Activated T-cell treated with anti-CD3 and anti-CD28 coated beads for 24 hours (primary cell): ENCODE data around the gene CREBRF.
"Not testable (repeated sequence)": the region's sequence is repeated elsewhere in the genome, so short reads cannot be mapped to it uniquely, and the experiment has no call there.

Experiments used
- DNase-seq: peaks from one replicate; pipeline ENCODE4 v3.0.0-alpha.2; 2020; ENCODE audit warnings: low read depth

The CREBRF gene, protein sequence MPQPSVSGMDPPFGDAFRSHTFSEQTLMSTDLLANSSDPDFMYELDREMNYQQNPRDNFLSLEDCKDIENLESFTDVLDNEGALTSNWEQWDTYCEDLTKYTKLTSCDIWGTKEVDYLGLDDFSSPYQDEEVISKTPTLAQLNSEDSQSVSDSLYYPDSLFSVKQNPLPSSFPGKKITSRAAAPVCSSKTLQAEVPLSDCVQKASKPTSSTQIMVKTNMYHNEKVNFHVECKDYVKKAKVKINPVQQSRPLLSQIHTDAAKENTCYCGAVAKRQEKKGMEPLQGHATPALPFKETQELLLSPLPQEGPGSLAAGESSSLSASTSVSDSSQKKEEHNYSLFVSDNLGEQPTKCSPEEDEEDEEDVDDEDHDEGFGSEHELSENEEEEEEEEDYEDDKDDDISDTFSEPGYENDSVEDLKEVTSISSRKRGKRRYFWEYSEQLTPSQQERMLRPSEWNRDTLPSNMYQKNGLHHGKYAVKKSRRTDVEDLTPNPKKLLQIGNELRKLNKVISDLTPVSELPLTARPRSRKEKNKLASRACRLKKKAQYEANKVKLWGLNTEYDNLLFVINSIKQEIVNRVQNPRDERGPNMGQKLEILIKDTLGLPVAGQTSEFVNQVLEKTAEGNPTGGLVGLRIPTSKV

DNA sequence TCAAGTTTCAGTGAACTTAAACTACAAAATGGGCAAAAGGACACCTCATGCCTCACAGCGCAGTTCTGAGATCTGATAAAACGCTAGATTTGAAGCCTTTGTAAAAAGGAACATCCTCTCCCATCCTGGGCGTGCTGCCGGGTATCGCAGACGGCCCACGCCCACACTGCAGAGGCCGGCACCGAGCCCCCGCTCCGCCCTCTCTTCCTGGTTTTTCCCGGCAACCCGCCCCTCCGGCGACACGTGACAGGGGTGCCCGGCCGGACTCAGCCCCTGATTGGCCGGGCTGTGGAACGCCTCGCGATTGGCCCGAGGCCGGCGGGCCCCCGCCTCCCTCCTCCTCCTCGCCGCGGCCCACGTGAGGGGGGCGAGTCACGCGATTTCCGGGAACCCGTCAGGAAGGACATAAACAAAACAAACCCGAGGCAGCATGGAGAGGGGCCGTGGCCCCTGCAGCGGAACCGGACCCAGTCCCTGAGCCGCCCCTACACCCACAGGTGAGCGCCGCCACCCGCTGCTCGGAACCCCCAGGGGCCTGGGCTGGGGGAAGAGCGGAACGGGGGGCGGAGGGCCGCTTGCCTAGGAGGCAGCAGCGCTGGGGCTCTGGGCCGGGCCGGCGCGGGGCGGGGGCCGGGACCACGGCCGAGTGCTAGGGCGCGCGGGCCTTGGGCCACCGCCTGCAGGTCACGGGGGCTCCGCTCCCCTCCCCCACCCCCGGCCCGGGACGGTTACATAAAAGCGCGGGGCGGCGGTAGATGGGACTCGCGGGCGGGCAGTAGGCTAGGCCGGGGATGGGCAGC lies at the start of gene CREBRF:
Gene CREBRF, plus strand, starts transcription at position 370 of the 800 bp plus-strand sequence. CDS start 24,424 bp downstream, outside the sequence.
- DNase-seq = peak; percentile 96

DNA sequence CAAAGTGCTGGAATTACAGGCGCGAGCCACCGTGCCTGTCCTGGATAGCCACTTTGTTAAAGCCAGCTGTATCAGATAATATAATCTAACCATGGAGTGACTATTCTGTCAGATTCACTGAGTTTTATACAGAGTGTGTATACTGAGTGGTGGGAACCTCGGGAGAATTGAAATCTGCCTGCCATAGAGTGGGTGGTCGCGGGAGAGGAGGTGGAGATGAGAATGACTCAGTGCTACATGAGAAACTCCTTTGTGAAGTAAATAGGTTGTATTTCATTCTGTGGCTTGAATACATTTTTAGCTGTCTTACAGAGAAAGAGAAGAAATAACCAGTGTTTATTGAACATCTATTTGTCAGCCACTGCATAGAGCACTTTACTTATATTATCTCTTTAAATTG lies 46.1 kb upstream of the CREBRF start:
- DNase-seq = no peak

DNA sequence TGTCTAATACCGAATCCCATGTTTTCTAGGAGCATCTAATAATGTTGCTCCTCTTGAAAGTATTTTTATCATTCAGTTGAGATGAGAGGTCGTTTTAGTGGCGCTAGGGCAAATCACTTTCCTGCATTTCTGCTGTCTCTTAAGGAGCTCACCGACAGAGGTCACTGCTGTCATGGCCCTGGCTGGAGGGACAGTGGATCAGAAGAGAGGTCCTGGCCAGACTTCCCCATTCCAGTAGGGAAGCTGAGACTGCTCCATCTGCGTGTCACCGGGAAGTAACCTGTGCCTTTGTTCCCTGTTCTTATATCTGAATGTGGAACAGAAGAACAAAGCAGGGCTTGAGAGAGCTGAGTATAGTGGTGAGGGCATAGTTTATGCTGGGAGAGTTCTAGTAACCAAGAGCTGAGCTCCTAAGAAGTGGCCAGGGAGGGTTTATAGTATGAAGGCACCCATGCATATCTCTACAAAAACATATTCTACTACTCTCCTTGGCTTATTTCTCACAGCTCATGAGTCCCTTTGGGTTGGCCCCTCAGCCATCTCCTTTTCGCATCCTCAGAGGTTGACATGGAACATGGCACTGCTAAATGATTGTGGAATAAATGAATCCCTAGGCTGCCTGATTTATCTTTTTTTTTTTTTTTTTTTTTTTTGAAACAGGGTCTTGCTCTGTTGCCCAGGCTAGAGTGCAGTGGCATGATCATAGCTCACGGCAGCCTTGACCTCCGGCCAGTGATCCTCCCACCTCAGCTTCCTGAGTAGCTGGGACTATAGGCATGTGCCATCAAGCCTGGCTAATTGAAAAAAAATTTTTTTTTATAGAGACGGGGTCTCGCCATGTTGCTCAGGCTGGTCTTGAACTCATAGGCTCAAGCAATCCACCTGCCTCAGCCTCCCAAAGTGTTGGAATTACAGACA lies 45.3 kb upstream of the CREBRF start:
- DNase-seq = no peak

DNA sequence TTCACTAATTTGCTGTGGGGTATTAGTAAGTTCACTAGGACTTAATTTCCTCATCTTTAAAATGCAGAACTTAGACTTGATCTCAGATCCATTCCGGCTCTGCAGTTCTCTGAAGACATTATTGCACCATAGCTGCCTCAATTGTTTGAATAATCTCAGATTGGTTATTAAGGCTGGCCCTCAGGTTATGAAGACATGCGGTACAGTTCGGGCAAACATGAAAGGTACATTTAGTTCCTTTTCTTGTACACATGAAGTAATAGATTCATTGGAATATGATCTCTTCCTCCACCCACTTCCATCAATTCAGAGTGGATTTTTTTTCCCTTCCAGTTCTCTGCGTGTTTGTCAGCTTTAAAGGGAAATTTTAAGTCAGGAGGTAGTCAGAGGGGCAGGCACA lies 44.6 kb upstream of the CREBRF start:
- no peak for DNase-seq

DNA sequence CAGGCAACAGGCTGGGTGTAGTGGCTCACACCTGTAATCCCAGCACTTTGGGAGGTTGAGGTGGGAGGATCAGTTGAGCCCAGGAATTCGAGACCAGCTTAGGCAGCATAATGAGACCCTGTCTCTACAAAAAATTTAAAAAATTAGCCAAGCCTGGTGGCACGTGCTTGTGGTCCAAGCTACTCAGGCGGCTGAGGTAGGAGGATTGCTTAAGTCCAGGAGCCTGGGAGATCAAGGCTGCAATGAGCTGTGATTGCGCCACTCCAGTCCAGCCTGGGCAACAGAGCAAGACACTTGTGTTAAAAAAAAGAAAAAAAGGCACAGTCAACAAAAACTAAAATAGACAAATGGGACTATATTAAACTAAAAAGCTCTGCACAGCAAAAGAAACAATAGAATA lies 43.3 kb upstream of the CREBRF start:
- no peak for DNase-seq

DNA sequence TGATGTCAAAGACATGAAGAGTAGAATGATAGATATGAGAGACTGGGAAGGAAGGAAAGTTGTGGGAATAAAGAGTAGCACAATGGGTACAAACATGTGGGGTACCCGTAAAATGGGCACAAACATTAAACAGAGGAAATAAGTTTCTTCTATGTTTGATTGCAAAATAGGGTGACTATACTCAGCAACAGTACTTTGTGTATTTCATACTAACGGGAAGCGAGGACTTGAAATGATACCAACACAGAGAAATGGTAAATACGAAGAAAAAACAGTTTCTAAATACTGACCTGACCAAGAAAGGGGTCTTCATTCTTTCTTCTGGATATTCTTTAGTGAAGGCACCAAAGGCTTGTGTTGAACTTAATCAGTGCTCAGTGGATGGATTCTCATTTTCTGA lies 41.5 kb upstream of the CREBRF start:
- no peak for DNase-seq

DNA sequence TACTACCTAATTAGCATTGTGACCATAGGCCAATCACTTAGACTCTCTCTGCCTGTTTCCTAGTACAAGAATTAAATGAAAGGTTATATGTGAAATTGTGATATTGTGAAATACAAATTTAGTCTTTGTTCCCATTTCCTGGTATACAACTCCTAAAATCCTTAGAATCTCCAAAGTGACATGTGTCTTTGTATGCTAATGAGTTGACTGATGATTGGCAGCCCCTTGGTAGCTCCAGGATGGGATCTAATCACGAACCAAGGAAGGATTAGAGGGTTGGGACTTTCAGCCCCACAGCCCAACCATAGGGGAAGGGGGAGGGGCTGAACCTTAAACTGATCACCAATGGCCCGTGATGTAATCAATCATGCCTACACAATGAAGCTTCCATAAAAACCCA lies 41.0 kb upstream of the CREBRF start:
- no peak for DNase-seq

DNA sequence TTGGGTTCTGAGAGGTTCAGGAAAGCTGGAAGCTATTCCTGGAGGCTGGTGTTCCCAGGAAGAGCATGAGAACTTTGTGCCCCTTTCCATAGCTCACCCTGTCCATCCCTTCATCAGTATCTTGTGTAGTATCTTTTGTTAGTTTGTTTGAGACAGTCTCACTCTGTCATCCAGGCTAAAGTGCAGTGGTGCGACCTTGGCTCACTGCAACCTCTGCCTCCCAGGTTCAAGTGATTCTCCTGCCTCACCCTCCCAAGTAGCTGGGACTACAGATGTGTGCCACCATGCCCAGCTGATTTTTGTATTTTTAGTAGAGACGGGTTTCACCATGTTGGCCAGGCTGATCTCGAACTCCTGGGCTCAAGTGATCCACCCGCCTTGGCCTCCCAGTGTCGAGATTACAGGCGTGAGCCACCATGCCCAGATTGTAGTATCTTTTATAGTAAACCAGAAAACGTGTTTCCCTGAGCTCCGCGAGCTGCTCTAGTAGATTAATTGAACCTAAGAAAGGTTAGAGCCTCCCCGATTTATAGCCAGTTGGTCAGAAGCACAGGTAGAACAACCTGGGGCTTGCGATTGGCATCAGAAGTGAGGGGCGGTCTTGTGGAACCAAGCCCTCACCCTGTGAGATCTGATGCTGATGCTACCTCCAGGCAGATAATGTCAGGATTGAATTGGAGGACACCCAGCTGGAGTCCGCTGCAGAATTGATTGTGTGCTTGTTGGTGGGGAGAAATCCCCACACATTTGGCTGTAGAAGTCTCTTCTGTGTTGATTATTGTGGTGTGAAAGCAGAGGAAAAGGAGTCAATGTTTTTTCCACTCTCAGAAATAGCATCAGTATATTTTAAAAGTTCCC lies 40.3 kb upstream of the CREBRF start:
- DNase-seq = no peak

DNA sequence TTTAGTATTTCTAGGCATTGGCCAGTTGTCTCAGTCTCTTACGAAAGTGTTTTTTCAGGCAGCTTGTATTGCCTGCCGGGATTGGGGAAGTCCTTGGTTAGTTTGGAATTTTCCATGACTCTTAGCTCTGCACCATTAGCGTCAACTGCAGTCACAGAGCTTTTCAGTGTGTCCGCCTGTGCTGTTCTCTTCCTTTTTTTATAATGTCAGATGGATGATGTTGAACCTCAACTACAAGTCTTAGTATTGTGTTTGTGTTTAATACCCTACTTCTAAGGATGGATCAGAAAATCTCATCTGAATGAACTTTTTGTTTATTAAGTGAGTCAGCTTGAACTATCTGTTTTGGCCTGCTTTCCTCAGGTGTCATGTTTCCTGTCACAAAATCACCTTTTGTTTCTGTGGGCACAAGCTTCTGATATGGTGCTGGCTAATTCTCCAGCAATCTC lies 39.5 kb upstream of the CREBRF start:
- no peak for DNase-seq

DNA sequence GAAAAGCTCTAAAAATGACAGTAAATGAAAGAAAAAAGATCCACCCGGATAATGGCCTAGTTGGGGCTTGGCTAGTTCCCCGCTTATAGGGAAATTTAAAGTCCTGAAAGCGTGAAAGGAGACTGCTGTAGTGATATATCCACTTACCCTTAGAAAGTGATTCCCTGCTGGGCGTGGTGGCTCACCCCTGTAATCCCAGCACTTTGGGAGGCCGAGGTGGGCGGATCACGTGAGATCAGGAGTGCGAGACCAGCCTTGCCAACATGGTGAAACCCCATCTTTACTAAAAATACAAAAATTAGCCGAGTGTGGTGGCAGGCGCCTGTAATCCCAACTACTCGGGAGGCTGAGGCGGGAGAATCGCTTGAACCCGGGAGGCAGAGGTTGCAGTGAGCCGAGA lies 39.1 kb upstream of the CREBRF start:
- DNase-seq = not testable (repeated sequence)

DNA sequence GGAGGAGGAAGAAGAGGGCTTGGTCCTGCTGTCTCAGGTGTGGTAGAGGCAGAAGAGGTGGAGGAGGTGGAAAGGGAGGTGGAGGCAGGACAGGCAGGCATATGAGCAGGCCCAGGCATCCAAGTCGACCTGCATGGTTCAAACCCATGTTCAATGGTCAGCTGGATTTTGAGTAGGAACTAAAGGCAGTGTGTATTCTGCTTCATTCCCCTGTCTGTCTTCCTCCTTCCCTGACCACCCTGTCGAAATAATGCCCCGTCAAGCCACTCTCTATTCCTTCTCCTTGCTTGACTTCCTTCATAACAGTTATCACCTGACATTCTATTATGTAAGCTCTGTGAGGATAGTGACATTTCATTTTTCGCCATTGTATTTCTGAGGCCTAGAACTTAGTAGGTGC lies 37.8 kb upstream of the CREBRF start:
- no peak for DNase-seq

DNA sequence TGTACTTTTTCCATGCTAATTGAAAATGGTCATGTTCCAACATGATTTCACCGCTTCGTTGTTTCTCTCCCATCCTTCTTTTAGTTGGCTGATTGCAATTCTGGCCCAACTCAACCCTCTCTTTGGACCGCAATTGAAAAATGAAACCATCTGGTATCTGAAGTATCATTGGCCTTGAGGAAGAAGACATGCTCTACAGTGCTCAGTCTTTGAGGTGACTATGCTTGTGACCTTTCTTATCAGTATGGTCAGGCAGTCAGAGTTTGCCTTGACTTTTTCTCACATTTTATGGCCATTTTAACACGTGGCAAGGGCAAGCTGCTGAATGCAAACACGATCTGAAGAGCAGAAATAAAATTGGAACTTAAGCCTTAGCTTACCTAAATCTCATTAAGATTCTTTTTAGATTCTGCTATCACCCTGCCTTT lies 36.0 kb upstream of the CREBRF start:
- DNase-seq = no peak

DNA sequence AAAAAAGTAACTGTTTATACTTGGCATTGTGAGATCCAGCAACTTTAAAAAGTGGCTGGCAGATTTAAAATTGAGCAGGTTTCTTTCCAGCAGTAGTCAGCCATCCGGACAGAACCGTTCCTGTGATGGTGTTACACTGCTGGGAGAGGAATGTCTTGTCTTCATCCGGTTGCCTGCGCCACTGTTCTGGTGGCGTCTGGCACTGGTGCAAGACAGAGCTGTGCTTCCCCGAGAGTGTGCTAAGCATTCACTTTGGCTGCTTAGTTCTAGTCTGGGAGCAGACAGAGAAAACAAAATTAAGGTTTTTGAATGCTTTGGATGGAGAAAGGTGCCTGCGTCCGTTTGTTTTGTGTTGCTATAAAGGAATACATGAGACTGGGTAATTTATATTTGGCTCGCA lies 35.5 kb upstream of the CREBRF start:
- no peak for DNase-seq

DNA sequence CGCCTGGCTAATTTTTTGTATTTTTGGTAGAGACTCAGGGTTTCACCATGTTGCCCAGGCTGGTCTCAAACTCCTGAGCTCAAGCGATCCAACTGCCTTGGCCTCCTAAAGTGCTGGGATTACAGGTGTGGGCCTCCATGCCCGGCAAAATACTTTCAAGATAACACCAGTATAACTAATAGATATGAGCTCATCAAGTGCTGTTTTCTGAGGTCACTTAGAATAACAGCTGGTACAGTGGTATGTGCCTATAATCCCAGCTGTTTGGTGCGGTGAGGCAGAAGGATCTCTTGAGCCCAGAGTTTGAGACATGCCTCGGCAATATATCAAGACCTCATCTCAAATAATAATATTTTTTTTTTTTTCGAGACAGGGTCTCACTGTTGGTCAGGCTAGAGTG lies 30.5 kb upstream of the CREBRF start:
- no peak for DNase-seq

DNA sequence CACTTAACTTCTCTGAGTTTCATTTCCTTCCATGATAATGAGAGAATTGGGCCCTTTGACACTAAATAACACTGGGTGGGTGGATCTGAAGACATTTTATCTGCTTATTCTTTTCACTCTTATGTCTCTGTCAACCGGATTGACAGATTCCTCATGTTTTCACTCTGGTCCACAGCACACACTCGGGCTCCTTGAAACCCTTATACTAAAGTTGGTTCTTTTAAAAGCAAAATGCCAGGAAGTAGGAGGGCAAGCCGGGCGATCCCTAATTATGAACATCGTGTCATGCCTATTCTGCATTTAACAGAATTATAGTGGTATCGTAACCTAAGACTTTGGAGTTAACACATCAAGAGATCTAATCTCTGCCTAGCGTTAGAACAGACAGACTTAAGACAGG lies 28.2 kb upstream of the CREBRF start:
- DNase-seq = no peak

DNA sequence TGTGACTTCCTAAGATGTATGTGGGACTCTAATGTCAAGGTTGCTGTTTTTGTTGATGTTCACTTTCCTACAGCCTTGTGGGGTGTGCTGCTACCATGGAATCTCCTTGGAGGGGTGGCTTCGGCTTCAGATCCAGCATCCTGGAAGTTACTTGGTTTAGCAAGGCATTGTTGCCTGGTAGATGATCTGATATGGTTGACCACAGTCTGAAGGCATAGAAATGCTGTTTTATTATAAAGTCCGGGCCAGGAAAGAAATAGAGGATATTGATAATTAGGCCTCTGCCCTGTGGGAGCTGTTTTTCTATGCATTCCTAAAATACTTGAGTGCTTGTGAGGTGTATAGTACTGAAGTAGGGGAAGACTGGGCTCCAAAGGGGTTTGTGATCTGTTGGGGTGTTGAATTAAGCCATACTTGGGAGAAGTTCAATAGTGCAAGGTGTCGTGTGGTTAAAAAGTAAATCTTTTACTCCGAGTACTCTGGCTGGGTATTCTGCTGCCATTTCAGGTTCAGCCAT lies 27.3 kb upstream of the CREBRF start:
- DNase-seq = no peak

DNA sequence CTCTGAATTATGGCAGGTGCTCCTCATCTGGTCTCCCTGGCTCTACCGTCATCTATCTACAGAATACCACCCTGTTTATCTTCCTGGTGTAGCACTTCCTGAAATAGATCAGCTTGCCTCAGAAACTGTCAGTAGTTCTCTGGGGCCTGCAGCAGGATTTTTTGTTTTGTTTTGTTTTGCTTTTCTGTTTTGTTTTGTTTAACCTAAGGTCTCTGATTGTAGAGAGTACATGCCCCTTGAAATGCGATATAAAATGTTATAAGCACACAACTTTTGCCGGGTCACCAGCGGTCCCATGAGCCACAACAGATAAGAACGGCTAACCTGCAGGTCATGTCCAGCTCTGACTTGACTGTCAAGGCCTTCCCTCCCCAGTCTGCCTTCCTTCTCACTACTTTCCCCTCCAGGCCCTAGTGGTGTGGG lies 26.6 kb upstream of the CREBRF start:
- no peak for DNase-seq

DNA sequence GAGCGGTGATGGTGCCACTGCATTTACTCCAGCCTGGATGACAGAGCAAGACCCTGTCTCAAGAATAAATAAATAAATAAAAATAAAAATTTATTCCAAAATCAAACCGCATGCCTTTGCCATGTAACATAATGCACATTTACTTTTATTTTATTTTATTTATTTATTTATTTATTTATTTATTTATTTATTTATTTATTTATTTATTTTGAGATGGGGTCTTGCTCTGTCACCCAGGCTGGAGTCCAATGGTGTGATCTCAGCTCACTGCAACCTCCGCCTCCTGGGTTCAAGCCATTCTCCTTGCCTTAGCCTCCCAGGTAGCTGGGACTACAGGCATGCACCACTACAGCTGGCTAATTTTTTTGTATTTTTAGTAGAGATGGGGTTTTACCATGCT lies 24.1 kb upstream of the CREBRF start:
- DNase-seq = not testable (repeated sequence)

DNA sequence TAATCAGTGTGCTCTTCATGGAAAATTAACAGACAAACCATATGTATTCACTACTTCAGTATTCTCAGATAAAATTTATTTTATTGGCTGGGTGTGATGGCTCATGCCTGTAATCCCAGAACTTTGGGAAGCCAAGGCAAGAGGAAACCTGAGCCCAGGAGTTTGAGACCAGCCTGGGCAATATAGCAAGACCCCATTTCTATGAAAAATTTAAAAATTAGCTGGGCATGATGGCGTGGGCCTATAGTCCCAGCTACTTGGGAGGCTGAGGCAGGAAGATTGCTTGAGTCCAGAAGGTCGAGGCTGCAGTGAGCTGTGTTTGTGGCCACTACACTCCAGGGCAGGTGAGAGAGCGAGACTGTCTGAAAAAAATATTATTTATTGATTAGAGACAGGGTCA lies 23.4 kb upstream of the CREBRF start:
- DNase-seq = no peak

DNA sequence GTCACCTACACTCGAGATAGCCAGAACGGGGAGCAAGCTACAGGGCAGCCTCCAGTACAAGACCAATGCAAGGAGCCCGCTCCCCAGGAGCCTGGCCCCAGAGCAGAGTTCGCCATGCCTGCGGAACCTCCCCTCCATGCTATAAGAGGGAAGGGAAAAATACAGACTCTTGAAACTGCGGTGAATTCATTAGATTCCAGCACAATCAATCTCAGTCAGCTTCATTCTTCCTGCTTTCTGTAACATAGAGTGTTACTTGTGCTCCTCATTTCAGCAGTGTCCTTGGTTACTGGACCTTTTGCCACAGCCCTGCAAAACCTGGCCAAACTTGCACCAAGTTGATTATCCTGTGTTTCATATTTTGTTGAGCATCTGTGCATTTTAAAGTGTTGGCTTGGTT lies 22.2 kb upstream of the CREBRF start:
- DNase-seq = no peak
